Osteocyte (in vitro differentiated cells): Measurements from ENCODE around the gene SMIM44. TPM values are rescaled to one million over a fixed set of nuclear protein-coding genes. Genes with fewer than 3 reads are reported as not detected.
A peak's percentile ranks its signal among the peaks of the same experiment; 100 is the strongest.

Experiments
- DNase-seq: peaks from one replicate; pipeline ENCODE4 v3.0.0; 2021; ENCODE audit warnings: mixed read lengths; ENCODE audit not compliant: unreplicated experiment; ENCODE audit errors: extremely low spot score
- H3K27ac Mint-ChIP-seq: one replicate; pipeline ENCODE4 v1.8.0; 2021; ENCODE audit warnings: mild to moderate bottlenecking, mixed read lengths; ENCODE audit not compliant: unreplicated experiment
- H3K27me3 Mint-ChIP-seq: one replicate; pipeline ENCODE4 v1.8.0; 2021; ENCODE audit warnings: mixed read lengths; ENCODE audit not compliant: unreplicated experiment
- H3K36me3 Mint-ChIP-seq: one replicate; pipeline ENCODE4 v1.8.0; 2021; ENCODE audit warnings: mixed read lengths; ENCODE audit not compliant: unreplicated experiment
- H3K4me1 Mint-ChIP-seq: one replicate; pipeline ENCODE4 v1.8.0; 2021; ENCODE audit warnings: mixed read lengths; ENCODE audit not compliant: unreplicated experiment
- H3K4me3 Mint-ChIP-seq: one replicate; pipeline ENCODE4 v1.8.0; 2021; ENCODE audit warnings: mild to moderate bottlenecking, moderate library complexity, mixed read lengths; ENCODE audit not compliant: unreplicated experiment
- H3K9me3 Mint-ChIP-seq: one replicate; pipeline ENCODE4 v1.8.0; 2021; ENCODE audit warnings: mixed read lengths; ENCODE audit not compliant: unreplicated experiment
- CTCF ChIP-seq: fragments of 200-600 bp; sonication (generic); IDR thresholded peaks from 2 replicates; pipeline ENCODE4 v1.5.0; 2021; ENCODE audit warnings: antibody characterized with exemption, mild to moderate bottlenecking, moderate library complexity
- total RNA-seq: library from RNA; stranded (reverse); gene quantifications from 2 replicates; pipeline ENCODE4 v1.2.1, GENCODE V29; 2021

The SMIM44 gene
- total RNA-seq, 1 donor from 2014 or later = not detected

- Mint-ChIP-seq H3K4me3 (no peak overlapping the region), H3K27ac (no peak overlapping the region), H3K27me3 (no peaks in the 10 kb centered on the region), H3K9me3 (no peaks in the 10 kb centered on the region), H3K36me3 (no peaks in the 10 kb centered on the region), H3K4me1 (peaks cover 31% of the 10 kb centered on the region)
- TF ChIP-seq CTCF = no peak
- DNase-seq = no peak
Observed at GRCh38 chr19:3503036-3503572, 19.9 kb upstream of the SMIM44 start.

- Mint-ChIP-seq H3K4me3 (no peak overlapping the region), H3K36me3 (peaks cover 5% of the 10 kb centered on the region), H3K27ac (no peak overlapping the region), H3K27me3 (no peaks in the 10 kb centered on the region), H3K4me1 (peaks cover 20% of the 10 kb centered on the region), H3K9me3 (no peaks in the 10 kb centered on the region)
- TF ChIP-seq CTCF = no peak
- no peak for DNase-seq
Observed at GRCh38 chr19:3501780-3502179, 18.5 kb upstream of the SMIM44 start.

- Mint-ChIP-seq H3K27ac (peak within 1 kb of the TSS; percentile 96), H3K4me3 (peak within 1 kb of the TSS; percentile 87), H3K36me3 (peaks cover 5% of the 10 kb centered on the region), H3K9me3 (no peaks in the 10 kb centered on the region), H3K4me1 (peaks cover 17% of the 10 kb centered on the region), H3K27me3 (no peaks in the 10 kb centered on the region)
- TF ChIP-seq CTCF = no peak
- peak; percentile 98 for DNase-seq
Observed at GRCh38 chr19:3500429-3501101, 17.3 kb upstream of the SMIM44 start, which contains the start of gene DOHH. DOHH (minus strand) TSS chr19:3500674; CDS start chr19:3496814, 3,860 bp downstream.

GRCh38 chr19:3499738-3500428 lies 16.6 kb upstream of the SMIM44 start:
- peaks cover 15% of the 10 kb centered on the region for H3K4me1 Mint-ChIP-seq
- TF ChIP-seq CTCF = no peak
- peaks cover 8% of the 10 kb centered on the region for H3K36me3 Mint-ChIP-seq
- DNase-seq = no peak
- peak overlapping the region; percentile 87 for H3K4me3 Mint-ChIP-seq
- H3K27ac Mint-ChIP-seq = peak overlapping the region; percentile 96
- no peaks in the 10 kb centered on the region for H3K9me3 Mint-ChIP-seq
- no peaks in the 10 kb centered on the region for H3K27me3 Mint-ChIP-seq
